ENCODE results near the gene S1PR1.
A peak's percentile ranks its signal among the peaks of the same experiment; 100 is the strongest.
"Not testable (repeated sequence)": the region's sequence is repeated elsewhere in the genome, so short reads cannot be mapped to it uniquely, and the experiment has no call there.

Gene S1PR1

DNA sequence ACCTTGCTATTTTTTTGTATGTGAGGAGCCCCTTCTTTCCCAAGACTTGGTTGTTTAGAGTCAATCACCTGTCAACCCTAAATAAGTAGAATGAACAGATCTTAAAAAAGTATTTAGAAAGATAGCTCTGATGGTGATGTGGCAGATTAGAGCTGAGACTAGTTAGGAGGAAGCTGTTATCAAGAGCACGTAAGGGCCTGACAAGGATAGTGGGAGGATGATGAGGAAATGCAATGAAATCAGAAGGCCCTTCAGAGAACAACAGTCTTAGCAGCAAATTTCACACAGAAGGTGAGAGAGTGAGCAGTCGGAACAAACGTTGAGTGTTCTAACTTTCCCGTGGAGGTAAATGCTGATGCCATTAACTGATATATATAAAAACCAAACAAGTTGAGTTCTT, 15.9 kb upstream of the S1PR1 start:
- DNase-seq: peak; percentile 27

DNA sequence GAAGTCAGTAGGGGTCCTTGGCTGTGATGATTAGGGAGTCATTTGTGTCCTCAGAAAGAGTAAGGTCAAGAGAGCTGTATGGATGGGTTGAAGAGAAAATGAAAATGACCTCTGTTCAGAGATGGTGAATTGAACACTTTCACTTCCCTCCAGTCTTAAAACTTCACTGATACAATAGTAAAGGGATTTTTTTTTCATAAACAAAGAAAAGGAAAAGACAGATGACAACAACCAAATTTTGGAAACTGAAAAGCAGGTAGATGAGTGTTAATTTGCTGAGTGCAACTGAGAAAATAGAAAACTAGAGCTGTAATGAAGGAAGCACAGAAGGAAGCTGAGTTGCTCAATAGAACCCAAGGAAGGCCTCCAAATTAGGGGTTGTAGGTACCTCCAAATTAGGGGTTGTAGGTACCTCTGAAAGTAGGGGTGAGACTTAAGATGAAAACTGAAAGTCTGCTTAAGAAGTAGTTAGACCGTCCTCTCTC, 14.8 kb upstream of the S1PR1 start:
- DNase-seq: no peak

DNA sequence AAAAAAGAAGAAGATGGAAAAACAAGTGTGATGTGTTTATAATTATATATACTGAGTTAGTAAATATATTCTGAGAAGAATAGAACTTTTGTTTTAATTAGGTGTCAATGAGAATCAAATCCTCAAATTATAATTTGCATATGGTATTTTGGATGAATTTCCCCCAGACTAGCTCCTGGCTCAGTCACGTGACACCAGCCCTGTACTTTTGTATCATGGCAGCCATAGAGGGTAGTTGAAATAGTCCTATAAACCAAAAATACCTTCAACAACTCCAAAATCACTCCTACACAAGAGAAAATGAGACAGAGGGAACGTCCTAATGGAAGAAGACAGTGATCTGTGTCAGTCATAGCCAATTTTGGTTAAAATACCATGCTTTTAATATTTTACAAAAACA, 9.0 kb upstream of the S1PR1 start:
- DNase-seq: no peak

DNA sequence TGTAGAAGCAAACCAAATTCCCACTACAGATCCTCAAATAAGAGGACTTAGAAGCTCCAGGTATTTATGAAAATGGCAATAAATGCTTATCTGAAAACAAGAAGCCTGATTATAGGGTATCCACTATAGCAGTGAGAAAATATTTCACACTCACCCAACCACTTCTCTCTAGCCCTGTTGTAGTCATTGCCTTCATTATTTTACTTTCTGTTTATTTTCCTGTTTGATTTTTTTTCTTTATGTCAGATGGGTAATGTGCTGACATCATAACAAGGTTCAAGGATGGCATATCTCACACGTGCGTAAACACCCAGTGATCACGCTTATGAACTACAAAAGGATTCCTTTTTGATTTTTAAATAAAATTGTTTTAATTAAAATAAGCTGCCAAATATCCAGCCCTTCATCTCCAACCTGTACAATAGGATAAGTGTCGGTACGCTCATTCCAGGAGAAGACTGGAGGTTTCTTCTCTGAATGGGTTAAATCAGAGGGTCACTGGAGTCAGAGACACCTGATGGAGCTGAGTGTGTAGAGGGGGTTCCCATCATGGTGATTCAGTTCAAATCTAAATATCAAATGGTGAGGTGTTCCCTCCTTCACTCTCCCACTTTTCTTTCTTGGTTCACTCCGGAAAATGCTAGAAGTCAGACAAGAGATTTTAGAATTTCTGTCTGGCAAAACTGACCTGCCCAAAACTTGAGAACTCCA, 8.2 kb upstream of the S1PR1 start:
- no peak for DNase-seq

DNA sequence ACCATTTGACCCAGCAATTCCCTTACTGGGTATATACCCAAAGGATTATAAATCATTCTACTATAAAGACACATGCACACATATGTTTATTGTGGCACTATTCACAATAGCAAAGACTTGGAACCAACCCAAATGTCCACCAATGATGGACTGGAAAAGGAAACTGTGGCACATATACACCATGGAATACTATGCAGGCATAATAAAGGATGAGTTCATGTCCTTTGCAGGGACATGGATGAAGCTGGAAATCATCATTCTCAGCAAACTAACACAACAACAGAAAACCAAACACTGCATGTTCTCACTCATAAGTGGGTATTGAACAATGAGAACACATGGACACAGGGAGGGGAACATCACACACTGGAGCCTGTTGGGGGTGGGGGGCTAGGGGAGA, 4.6 kb upstream of the S1PR1 start:
- DNase-seq: not testable (repeated sequence)

DNA sequence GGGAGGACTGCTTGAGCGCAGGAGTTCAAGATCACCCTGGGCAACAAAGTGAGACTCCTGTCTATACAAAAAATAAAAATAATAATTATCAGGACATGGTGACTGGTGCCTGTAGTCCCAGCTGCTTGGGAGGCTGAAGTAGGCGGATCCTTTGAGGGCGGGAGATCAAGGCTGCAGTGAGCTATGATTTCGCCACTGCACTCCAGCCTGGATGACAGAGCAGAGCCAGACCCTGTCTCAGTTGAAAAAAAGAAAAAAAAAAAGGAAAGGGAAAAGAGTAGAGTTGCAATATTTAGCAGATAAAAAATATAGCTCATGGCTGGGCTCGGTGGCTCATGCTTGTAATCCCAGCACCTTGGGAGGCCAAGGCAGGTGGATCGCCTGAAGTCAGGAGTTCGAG, 3.3 kb upstream of the S1PR1 start:
- DNase-seq: no peak

DNA sequence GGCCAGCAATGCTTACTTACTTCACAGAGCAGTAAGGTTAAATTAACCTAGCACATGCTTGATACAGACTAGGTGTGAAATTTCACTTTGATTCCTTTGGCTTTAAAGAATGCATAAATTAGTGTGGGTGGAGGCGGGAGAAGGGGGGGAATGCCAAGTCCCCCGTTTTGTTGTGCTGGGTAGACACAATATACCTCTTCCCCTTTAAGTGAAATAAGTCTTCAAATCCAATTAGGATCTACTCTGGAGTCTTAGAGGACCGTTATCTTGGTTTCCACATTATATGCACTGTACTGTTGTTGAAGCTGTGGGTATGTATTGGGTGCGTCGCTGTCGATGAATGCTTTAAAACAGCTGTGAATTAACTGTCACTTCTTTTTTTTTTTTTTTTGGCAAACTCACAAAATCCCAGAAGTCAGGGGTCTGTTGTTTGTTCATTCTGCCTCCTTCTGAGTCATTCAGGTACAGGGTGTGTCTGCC, 1.6 kb upstream of the S1PR1 start:
- DNase-seq: peak; percentile 49

DNA sequence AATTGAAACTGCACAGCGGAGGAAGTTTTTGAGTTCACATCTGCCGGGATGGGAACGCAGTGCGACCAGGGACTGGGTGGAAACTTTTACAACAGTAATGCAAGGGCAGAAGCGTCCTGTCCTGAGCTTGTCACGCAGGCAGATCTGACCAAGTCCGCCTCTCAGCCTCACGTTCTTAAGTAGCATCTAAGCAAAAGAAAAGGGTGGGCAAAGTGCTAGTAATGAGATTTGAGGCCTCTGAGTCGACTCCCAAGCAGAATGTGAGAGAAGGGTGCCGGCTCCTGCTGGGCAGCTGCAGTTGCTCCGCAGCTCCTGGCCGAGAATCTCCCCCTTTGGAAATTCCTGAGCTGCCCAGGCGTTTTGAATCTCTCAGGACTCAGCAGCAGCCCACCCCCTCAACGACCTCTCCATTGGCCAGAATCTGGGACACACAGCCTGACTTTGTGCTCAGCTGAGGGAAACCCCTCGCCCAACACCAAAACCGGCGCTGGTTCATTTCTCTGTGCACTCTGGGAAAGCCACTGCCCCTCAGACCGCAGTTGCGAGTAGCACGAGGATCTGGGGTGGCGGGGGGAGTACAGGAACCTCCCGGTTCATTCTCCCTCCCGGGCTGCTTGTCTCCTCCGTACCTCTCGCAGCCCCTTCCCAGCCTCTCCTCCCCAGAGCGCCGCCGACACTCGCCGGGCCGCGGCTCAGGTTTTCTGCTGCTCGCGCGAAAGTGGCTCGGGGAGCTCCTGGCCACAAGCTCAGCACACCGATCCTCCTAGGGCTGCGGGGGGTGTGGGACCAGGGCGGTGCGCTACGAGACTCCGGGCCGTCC, 913 bp upstream of the S1PR1 start:
- peak; percentile 42 for DNase-seq

DNA sequence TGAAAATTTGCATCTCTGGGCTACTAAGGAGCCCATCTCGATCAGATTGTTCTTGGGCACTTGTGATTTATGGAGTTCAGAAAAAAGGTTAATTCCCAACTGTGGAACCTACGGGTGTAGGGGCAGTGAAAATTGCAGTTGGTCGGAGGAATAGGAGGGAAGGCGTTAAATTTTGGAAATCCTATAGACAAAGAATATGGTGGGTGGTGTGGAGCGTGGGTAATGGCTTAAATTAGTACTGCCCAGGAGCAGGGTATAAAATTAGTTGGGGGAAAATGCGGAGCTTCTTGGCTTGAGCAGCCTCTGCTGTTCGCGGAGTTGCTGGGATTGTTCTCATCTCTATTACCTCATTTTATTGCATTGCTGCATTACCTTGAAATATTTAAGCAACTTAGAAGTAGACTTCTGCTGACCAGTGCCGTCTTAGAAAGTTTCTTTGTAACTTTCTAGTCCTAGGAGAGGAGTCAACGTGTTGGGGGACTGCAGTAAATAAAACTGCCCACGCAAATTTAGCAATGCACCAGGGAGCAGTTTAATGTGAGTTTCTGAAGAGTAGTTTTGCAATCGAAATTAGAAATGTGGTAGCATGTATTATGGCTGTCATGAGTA, 514 bp downstream of the S1PR1 start:
- DNase-seq: peak; percentile 55

DNA sequence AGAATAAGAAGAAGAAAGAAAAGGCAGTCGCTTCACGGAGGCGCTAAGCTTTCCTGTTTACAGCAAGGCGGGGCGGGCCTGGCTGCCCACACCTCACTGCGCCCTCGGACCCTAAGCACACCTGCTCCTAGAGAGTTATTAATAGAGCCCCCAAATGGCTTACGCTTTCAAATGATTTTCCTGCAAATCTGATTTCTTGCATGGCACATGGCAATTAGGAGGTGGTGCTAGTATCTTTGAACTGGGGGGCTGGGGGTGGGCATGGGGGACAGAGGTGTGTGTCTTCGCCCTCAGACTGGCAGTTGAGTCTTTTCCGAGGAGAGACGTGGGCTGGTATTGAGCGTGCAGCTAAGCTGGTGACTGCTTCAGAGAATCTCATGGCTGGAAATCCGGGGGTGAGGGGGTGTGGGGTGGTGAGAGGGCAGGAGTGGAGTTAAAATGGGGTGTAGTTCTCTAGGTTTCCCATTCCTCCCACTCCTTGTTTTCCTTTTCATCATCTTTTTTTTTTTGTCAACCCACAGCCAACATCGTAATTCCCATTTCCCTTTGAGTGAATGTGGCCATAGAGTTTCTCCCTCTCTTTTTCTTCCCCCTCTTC, 1.3 kb downstream of the S1PR1 start:
- DNase-seq: no peak

DNA sequence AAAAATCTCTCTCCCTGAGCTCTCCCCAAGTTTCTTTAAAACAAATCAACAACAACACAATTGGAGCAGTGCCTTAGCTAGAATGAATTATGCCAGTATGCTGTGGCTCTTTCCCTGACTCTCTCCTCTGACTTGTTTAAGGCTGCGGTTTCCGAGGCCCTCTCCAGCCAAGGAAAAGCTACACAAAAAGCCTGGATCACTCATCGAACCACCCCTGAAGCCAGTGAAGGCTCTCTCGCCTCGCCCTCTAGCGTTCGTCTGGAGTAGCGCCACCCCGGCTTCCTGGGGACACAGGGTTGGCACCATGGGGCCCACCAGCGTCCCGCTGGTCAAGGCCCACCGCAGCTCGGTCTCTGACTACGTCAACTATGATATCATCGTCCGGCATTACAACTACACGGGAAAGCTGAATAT, 1.9 kb downstream of the S1PR1 start:
- DNase-seq: peak; percentile 90

DNA sequence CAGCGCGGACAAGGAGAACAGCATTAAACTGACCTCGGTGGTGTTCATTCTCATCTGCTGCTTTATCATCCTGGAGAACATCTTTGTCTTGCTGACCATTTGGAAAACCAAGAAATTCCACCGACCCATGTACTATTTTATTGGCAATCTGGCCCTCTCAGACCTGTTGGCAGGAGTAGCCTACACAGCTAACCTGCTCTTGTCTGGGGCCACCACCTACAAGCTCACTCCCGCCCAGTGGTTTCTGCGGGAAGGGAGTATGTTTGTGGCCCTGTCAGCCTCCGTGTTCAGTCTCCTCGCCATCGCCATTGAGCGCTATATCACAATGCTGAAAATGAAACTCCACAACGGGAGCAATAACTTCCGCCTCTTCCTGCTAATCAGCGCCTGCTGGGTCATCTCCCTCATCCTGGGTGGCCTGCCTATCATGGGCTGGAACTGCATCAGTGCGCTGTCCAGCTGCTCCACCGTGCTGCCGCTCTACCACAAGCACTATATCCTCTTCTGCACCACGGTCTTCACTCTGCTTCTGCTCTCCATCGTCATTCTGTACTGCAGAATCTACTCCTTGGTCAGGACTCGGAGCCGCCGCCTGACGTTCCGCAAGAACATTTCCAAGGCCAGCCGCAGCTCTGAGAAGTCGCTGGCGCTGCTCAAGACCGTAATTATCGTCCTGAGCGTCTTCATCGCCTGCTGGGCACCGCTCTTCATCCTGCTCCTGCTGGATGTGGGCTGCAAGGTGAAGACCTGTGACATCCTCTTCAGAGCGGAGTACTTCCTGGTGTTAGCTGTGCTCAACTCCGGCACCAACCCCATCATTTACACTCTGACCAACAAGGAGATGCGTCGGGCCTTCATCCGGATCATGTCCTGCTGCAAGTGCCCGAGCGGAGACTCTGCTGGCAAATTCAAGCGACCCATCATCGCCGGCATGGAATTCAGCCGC, 2.5 kb downstream of the S1PR1 start:
- DNase-seq: no peak

DNA sequence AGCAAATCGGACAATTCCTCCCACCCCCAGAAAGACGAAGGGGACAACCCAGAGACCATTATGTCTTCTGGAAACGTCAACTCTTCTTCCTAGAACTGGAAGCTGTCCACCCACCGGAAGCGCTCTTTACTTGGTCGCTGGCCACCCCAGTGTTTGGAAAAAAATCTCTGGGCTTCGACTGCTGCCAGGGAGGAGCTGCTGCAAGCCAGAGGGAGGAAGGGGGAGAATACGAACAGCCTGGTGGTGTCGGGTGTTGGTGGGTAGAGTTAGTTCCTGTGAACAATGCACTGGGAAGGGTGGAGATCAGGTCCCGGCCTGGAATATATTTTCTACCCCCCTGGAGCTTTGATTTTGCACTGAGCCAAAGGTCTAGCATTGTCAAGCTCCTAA, 3.2 kb downstream of the S1PR1 start:
- DNase-seq: no peak

DNA sequence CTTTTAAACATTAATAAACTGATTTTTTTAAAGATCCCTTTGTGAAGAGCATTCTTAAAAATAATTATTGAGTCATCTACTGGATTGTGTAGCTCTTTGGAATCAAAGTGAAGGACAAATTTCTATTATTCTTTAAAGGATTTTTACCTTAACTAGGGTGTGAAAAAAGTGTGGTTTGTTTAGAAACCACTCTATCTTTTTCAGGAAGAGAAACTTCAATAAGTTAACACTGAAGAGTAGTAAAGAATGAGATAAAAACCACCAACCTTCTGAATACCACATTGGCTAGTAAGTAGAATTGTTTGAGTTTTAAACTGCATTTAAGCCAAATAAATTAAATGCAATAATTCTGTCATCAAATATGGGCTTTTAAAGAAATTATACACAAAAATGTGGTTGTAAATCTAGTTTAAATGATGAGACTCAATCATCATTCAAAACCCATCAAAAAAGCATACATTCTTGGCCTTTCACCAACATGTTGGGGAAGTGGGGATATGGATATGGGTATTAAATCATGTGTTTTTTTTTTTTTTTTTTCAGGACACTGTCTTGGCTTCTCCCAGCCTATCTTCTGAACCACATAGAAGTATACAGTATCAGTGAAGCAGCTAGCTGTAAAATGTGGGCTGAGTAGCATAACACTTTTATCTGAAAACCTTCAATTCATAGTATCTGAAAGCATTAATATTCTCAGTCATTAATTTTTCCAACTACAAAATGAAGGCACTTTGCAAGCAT, 4.8 kb downstream of the S1PR1 start:
- DNase-seq: no peak

DNA sequence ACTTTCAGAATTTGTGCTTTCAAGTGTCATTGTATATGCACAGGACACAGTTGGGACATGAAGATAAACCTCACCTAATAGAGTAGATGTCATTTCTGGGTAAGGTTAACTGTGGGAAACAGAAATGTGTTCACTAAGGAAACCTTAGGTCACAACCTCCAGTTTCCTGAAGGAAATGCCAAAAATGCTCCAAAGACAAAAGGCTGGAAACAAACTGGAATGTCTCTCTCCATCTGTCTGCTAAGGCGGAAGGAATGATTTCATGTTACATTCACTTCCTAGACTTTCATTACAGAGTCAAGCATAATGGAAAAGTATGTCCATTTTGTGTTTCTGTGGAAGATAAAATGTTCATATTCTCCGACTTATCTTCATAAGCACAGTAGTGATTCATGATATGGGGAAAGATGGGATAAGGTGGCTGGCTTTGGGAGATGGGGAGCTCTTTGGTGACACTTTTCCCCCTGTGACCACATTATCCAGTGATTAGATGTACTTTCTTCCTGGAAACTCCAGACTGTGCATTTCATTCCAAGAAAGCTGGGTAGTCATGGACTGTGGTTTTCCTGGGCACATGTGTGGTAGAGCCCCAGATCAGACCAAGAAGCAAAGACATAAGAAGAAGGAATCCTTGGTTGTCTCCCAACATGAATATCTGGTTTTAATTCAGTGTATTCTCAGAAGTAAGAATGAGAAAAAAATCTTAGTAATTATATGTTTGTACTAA, 5.7 kb downstream of the S1PR1 start:
- DNase-seq: no peak

DNA sequence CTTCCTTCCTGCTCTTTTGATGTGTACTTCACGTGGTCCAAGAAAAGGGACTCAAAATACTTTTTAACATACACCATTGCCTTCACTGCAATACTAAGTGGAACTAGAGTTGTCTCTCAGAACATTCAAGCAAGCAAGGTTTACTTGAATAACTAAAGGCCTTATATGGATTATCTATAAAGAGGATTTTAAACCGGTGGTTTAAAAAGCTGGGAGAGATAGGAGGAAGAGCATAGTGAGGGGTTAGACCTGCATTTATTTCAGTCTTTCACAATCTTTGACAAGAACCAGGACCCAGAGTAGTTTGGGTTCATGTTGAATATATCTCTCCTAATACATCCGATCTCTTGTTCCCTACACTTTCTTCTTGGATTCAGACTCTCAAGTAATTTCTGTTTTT, 6.9 kb downstream of the S1PR1 start:
- DNase-seq: no peak

DNA sequence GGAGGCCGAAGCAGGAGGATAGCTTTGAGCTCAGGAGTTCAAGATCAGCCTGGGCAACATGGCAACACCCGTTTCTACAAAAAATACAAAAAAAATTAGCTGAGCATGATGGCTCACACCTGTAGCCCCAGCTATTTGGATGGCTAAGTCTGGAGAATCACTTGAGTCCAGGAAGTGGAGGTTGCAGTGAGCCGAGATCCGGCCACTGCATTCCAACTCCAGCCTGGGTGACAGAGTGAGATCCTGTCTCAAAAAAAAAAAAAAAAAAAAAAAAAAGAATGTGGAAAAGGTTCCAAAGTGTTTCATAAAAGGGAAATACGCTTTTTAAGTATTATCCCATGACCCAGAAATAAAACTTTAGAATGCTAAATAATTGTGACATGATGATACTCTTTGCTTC, 8.0 kb downstream of the S1PR1 start:
- no peak for DNase-seq

DNA sequence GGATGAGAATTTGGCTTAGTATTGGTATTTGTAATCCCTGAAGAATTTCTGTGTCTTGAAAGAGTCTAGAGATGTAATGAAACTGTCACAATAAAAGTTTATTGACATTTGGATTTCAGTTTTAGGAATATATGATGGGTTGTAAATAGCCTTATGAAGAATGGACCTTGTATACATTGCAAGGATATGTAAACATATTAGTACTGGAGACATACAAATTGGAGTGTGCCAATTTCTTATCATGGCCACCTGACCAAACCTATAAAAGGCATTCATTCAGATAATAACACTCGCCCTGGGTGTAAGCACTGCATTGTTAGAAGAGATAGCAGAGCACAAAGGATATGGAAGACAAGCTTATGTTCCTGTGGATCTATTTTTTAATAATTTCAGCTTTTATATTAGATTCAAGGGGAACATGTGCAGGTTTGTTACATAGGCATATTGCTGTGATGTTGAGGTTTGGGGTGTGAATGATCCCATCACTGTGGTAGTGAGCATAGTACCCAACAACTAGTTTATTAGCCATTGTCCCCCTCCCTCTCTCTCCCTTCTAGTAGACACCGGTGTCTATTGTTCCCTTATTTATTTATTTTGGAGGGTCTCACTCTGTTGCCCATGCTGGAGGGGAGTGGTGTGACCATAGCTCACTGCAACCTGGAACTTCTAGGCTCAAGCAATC, 8.6 kb downstream of the S1PR1 start:
- DNase-seq: peak; percentile 86

DNA sequence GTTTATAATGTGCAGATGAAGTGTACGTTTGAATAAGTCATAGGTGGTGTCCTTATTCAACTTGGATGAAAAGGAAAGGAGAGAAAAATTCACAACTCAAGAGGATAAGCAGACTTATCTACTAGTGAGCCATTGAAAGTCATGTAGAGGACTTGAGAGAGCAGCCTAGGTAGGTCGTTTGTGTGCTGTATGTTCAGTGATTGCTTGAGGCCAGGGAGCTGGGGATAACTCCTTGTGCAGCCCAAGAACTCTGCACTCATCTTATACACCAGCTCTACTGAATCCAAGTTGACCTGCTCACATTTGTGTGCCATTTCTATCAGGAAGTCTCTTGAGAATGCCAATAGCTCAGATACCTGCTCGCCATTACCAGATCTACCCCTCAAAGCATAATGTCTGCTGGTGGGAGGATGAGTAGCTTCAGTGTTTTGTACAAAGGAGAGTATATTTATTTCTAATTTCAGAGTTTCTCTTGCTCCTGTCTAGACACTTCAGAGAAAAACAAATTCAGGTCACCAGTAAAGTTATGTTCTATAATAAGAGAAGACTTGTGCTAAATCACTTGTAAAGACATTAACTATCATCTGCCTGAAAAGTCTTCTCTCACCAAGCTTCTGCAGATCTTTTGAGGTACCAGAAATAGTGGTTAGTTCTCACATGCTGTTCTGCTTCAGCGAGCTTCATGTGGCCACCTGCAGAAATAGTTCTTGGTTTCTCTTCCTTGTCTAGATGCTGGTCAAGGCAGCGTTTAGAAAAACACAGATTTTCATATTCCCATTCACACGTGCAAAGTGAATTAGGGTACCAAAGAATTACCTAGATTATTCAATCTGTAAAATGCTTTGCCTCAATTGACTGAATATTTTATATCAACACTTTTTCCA, 10.8 kb downstream of the S1PR1 start:
- DNase-seq: no peak

All from hematopoietic multipotent progenitor cell treated with erythropoietin and hydrocortisone succinate and interleukin-3 and kit ligand, for 6 days (in vitro differentiated cells).